Activated gamma-delta T cell treated with anti-CD3 and anti-CD28 coated beads, Interleukin-2, amount 50 U/mL, for 16 hours (primary cell): ENCODE results near the gene GAA.

Experiments used
- DNase-seq: peaks from one replicate; pipeline ENCODE4 v3.0.0-alpha.2; 2020; ENCODE audit warnings: low read depth

Gene GAA

GRCh38 chr17:80117491-80118401, 16.4 kb downstream of the GAA start:
- DNase-seq, result no peak

- DNase-seq, result no peak
These were observed 17.4 kb downstream of the GAA start for GRCh38 chr17:80118601-80119270.

DNA sequence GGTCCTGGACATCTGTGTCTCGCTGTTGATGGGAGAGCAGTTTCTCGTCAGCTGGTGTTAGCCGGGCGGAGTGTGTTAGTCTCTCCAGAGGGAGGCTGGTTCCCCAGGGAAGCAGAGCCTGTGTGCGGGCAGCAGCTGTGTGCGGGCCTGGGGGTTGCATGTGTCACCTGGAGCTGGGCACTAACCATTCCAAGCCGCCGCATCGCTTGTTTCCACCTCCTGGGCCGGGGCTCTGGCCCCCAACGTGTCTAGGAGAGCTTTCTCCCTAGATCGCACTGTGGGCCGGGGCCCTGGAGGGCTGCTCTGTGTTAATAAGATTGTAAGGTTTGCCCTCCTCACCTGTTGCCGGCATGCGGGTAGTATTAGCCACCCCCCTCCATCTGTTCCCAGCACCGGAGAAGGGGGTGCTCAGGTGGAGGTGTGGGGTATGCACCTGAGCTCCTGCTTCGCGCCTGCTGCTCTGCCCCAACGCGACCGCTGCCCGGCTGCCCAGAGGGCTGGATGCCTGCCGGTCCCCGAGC, 17.9 kb downstream of the GAA start:
- DNase-seq, result no peak

DNA sequence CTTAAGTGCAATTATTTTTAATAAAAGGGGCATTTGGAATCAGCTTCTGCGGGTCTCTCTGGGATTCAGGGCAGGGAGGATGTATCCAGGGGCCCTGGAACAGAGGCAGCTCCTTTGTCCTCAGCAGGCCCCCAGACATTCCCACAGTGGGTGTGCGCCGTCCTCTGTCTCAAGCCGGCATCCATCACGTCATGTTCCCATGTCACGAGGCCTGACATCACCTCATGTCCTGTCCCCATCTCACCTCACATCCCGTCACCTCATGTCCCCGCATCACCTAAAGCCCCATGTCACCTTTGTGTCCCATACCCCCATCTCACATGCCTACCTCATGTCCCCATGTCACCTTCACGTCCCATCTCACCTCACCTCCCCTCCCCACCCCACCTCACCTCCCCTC, 18.5 kb downstream of the GAA start:
- DNase-seq, result no peak

- DNase-seq, result no peak
These were observed 20.7 kb downstream of the GAA start for GRCh38 chr17:80122026-80122575.

- DNase-seq, result no peak
These were observed 21.6 kb downstream of the GAA start for GRCh38 chr17:80122926-80123505.

DNA sequence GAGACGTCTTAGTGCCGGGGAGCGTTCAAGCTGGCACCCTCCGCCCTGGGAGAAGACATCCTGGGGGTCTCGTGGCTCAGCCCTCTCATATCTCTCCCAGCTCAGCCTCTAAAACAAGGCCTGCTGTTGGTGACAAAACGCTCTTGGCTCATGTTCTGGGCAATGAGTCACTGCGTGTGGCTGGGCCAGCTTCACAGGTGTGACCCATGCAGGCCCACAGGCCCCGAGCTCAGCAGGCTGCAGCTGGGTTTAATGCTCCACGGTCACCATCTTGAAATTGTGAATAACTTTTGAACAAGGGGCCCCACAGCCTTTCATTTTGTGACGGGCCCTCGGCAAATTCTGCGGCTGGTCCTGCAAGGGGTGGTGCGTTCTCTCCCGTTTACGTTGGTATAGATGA, 22.4 kb downstream of the GAA start:
- DNase-seq, result no peak

DNA sequence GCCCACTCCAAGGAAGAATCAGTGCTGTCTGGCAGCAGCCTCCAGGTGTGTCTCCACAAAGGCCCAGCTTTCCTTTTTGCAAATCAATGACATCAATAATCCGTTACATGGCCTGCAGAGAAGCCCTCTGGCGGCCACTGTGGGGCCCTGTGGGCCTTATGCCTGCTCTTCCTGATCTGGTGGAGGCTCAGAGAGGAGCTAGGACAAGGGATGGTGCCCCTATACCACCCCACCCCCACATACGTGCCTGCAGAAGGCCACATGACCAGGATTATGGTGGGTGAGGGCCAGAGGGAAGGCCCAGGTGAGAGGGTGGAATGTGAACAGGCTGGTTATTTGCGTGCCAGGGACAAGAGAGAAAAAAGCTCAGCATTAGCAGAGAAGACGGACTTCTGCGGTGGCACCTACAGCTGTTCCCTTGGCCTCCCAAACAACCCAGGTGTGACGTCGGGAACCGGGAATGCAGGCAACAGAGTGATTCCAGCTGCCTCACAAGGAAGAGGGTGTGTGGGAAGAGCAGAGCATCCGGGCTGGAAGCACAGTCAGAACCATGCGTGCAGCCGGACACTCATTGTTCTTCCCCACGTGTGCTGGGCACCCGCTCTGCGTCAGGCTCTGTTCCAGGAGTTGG, 23.1 kb downstream of the GAA start:
- DNase-seq, result no peak

- DNase-seq, result no peak
These were observed 24.5 kb downstream of the GAA start for GRCh38 chr17:80125656-80126448.

GRCh38 chr17:80126449-80126715, 25.0 kb downstream of the GAA start:
- no peak for DNase-seq

DNA sequence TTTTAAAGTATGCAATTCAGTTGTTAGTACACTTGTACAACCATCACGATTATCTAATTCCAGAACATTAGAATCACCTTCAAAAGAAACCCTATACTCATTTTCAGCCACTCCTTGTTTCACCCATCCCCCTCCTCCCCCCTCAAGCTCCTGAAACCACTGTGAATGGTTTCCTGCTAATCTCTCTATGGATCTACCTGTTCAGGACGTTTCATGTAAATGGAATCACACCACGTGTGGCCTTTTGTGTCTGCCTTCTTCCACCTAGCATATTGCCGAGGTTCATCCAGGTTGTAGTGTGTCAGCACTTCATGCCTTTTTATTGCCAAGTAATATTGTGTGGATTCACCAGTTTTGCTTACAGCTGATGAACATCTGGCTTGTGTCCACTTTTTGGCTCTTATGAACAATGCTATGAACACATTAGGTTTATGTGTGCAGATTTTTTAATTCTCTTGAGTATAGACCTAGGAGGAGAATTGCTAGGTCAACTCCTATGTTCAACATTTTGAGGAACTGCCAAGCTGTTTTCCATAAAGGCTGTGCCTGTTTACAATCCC, 27.7 kb downstream of the GAA start:
- no peak for DNase-seq

GRCh38 chr17:80130992-80131391, 29.6 kb downstream of the GAA start:
- no peak for DNase-seq

DNA sequence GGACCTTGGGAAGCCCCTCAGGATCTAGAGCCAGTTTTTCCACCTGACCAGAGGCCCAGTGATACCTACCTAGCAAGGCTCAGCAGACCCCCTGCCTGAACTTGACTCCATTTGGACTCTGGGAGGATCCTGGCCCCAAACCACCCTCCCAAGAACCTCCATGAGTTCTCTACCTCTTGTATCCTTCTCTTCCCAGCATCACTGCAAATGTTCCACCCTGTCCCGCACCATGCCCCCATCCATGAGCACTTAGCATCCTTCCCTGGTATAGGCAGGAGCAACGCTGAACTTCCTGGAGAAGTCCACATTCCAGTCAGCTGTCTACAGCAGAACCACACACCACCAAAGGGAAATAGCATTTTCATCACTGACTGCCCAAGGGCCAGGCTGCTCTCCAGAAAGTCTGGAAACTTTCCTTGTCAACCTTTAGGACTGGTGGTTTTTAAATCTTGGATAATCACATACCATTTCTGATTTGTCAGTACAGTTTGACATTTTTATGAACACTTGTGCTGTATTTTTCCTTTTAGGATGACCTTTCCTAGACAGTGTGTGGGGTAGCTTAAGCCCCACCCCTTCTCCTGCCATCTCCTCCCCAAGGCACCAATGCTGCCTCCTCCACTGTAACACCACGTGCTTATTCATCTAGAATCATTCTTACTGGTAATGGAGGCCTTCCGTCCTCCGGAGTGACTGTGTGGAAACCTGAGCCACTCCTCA, 31.7 kb downstream of the GAA start:
- no peak for DNase-seq

DNA sequence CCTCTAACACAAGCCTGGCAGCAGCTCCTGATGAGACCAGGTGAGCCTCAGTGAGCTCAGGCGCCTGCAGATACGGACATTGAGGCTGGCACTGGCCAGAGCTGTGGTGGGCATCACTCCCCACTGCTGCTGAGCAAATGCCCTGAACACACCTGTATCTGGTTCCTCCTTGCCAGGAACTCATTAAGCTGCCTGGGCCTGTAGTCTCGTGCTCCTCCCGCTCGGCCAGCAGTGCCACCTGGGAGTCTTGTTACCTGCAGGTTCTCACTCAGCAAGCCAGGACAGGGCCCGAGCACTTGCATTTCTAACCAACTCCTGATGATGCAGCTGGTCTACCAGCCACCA, 32.2 kb downstream of the GAA start:
- DNase-seq, result no peak

DNA sequence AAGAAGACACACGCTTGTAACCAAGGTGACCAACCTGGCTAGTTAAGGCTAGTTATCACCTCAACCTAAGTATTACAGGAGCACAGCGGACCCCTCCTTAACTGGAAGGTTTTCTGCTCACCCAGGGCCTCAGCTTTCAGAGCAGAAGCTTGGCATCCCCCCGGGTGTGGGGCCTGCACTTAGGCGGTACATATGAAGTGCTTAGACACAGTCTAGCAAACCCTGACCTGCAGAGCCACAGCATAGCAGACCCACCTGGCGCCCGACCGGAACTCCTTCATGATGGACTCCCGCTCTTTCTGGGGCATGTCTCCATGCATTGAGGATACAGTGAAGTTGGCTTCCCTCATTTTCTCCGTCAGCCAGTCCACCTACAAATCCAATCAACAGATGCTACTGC, 35.8 kb downstream of the GAA start:
- no peak for DNase-seq

DNA sequence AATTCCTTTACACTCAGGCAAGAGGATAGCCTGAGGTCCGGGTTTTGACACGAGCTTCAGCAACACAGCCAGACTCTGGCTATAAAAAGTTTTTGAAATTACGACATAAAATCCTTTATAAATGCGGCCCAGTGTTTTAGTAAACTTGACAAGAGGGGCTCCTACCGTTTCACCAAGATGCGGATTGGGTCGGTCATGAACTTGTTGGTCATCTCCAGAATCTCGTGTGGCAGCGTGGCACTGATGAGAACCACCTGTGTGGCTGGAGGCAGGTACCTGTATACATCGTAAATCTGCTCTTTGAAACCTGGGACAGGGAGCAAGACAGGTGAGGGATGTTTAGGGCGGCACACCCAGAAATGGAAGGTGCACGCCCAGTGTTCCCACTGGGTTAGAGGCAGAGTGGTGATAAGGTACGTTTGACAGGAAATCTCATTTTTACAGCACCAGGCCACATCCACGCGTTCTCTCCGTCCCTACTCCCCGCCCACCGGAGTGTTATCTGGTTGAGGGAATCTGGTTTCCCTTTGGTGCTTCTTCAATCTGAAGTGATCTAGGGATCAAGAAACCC, 37.6 kb downstream of the GAA start:
- no peak for DNase-seq

DNA sequence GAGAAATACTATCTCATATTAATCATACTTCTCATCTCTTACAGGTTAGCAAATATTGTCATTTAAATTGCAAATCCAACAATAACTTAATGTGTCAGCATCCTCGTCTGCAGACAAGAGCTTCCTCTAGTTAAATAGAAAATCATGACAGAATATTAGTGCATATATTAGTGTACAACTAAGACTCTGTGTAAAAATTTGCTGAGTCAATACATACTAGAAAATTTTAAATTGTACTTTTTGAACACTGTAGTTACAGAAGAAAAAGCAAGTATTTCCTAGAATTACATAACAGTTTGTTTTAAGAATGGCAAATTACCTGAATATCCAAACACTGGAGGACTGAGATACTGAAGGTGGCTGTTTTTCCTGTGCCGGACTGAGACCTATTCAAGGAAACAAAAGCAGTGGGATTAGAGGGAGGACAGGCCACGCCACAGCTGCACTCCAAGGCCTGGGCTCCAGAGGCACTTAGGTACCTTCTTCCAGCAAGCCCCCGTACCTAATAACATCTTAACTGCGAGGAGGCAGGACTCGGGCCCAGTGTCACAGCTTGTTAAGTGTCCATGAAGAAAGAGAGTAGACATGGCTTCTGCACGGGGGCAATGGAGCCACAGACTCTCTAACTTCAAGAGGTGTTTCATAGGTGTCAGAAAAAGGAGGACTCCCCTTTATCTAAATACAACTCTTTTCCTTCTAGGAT, 40.2 kb downstream of the GAA start:
- DNase-seq, result no peak

- DNase-seq, result no peak
These were observed 41.5 kb downstream of the GAA start for GRCh38 chr17:80142929-80143328.
